Type B pancreatic cell (in vitro differentiated cells): Measurements from ENCODE around the gene ESRRA. TPM values are rescaled to one million over a fixed set of nuclear protein-coding genes. Genes with fewer than 3 reads are reported as not detected.

Experiments used
- DNase-seq: peaks from one replicate; pipeline ENCODE4 v3.0.0; 2021; ENCODE audit warnings: mixed read lengths; ENCODE audit not compliant: unreplicated experiment; ENCODE audit errors: extremely low spot score
- H3K27ac Mint-ChIP-seq: 2 replicates; pipeline ENCODE4 v1.8.0; 2021; ENCODE audit warnings: mild to moderate bottlenecking, mixed read lengths
- H3K27me3 Mint-ChIP-seq: 2 replicates; pipeline ENCODE4 v1.8.0; 2021; ENCODE audit warnings: mixed read lengths
- H3K36me3 Mint-ChIP-seq: 2 replicates; pipeline ENCODE4 v1.8.0; 2021; ENCODE audit warnings: mixed read lengths
- H3K4me1 Mint-ChIP-seq: one replicate; pipeline ENCODE4 v1.8.0; 2021; ENCODE audit warnings: mixed read lengths; ENCODE audit not compliant: unreplicated experiment
- H3K4me3 Mint-ChIP-seq: 2 replicates; pipeline ENCODE4 v1.8.0; 2021; ENCODE audit warnings: mild to moderate bottlenecking, mixed read lengths
- H3K9me3 Mint-ChIP-seq: 2 replicates; pipeline ENCODE4 v1.8.0; 2021; ENCODE audit warnings: mixed read lengths
- long read RNA-seq: library from polyadenylated mRNA; unstranded; transcript quantifications from one replicate; pipeline ENCODE4 v2.0.0, GENCODE V29; 2020
- total RNA-seq: library from RNA; stranded (reverse); gene quantifications from 2 replicates; pipeline ENCODE4 v1.2.1, GENCODE V29; 2021; ENCODE audit warnings: low replicate concordance
- TF ChIP-seq, protein P1 (sequence below): fragments of 200-600 bp; sonication (generic); conservative IDR thresholded peaks from 2 replicates; pipeline ENCODE4 v1.5.0; 2021; ENCODE audit warnings: antibody characterized with exemption, mild to moderate bottlenecking

The ESRRA gene
- total RNA-seq: 41.7 and 76.0 TPM in 2 replicates
- long read RNA-seq, partial matches to known transcripts: 0 of 3 reads
- long read RNA-seq, other reads (novel, unspliced or antisense): 3 of 3 reads

GRCh38 chr11:64305075-64305690 is at the start of gene ESRRA:
TSS of gene ESRRA (plus strand) at chr11:64305524. CDS start at chr11:64307180, 1,656 bp downstream.
- DNase-seq: peak; percentile 100
- Mint-ChIP-seq H3K9me3 (no peaks in the 10 kb centered on the region), H3K4me3 (peak within 1 kb of the TSS; percentile 96), H3K27ac (peak within 1 kb of the TSS; percentile 99), H3K4me1 (peaks cover 20% of the 10 kb centered on the region), H3K27me3 (peaks cover 14% of the 10 kb centered on the region), H3K36me3 (no peaks in the 10 kb centered on the region)
- TF ChIP-seq, protein P1, sequence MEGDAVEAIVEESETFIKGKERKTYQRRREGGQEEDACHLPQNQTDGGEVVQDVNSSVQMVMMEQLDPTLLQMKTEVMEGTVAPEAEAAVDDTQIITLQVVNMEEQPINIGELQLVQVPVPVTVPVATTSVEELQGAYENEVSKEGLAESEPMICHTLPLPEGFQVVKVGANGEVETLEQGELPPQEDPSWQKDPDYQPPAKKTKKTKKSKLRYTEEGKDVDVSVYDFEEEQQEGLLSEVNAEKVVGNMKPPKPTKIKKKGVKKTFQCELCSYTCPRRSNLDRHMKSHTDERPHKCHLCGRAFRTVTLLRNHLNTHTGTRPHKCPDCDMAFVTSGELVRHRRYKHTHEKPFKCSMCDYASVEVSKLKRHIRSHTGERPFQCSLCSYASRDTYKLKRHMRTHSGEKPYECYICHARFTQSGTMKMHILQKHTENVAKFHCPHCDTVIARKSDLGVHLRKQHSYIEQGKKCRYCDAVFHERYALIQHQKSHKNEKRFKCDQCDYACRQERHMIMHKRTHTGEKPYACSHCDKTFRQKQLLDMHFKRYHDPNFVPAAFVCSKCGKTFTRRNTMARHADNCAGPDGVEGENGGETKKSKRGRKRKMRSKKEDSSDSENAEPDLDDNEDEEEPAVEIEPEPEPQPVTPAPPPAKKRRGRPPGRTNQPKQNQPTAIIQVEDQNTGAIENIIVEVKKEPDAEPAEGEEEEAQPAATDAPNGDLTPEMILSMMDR: no peak

DNA sequence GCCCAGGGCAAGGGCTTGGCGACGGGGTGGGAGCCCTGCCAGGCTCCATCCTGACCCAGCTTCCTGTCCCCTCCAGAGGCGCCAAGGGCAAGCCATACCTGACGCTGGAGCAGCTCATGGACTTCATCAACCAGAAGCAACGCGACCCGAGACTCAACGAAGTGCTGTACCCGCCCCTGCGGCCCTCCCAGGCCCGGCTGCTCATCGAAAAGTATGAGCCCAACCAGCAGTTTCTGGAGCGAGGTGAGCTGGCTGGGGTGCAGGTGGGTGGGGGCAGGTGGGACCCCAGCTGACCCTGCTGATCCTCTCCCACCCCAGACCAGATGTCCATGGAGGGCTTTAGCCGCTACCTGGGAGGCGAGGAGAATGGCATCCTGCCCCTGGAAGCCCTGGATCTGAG is 49.0 kb upstream of the ESRRA start:
- Mint-ChIP-seq H3K27ac (no peak overlapping the region), H3K4me3 (no peak overlapping the region), H3K36me3 (peaks cover 11% of the 10 kb centered on the region), H3K4me1 (peaks cover 8% of the 10 kb centered on the region), H3K27me3 (no peaks in the 10 kb centered on the region), H3K9me3 (no peaks in the 10 kb centered on the region)
- TF ChIP-seq, protein P1: no peak
- no peak for DNase-seq

DNA sequence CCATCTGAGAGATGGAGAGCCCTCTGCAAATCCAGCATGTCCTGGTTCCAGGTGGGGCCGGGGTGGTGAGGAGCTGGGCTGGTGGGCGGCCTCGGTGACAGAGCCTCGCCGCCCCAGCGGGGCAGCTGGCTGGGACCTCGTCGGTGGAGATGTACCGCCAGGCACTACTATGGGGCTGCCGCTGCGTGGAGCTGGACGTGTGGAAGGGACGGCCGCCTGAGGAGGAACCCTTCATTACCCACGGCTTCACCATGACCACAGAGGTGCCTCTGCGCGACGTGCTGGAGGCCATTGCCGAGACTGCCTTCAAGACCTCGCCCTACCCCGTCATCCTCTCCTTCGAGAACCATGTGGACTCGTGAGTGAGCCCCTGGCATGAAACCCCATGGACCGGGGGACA is 47.0 kb upstream of the ESRRA start:
- Mint-ChIP-seq H3K36me3 (peaks cover 11% of the 10 kb centered on the region), H3K27me3 (no peaks in the 10 kb centered on the region), H3K4me3 (no peak overlapping the region), H3K9me3 (no peaks in the 10 kb centered on the region), H3K27ac (no peak overlapping the region), H3K4me1 (peaks cover 8% of the 10 kb centered on the region)
- TF ChIP-seq, protein P1: no peak
- DNase-seq: no peak

GRCh38 chr11:64258946-64259532 is 46.3 kb upstream of the ESRRA start:
- no peak overlapping the region for H3K4me3 Mint-ChIP-seq
- no peak for DNase-seq
- peaks cover 11% of the 10 kb centered on the region for H3K36me3 Mint-ChIP-seq
- no peak overlapping the region for H3K27ac Mint-ChIP-seq
- H3K9me3 Mint-ChIP-seq: no peaks in the 10 kb centered on the region
- H3K27me3 Mint-ChIP-seq: no peaks in the 10 kb centered on the region
- TF ChIP-seq, protein P1: no peak
- H3K4me1 Mint-ChIP-seq: peaks cover under 1% of the 10 kb centered on the region

- Mint-ChIP-seq H3K4me1 (no peaks in the 10 kb centered on the region), H3K4me3 (no peak overlapping the region), H3K36me3 (peaks cover 11% of the 10 kb centered on the region), H3K9me3 (no peaks in the 10 kb centered on the region), H3K27me3 (no peaks in the 10 kb centered on the region), H3K27ac (no peak overlapping the region)
- DNase-seq: no peak
- TF ChIP-seq, protein P1: no peak
Observed at GRCh38 chr11:64259533-64260067, 45.7 kb upstream of the ESRRA start.
